Right lobe of liver (tissue), 6 donors: ENCODE results near the gene RTL3. TPM values are rescaled to one million over a fixed set of nuclear protein-coding genes. Genes with fewer than 3 reads are reported as not detected.

Experiments
- ATAC-seq, 4 donors: fragments of 200-7000 bp; cut with Tn5 transposase; one replicate each; pipeline ENCODE4 v1.9.1; 2020; ENCODE audit warnings: mild to moderate bottlenecking in 4 of 4, moderate library complexity in 4 of 4
- DNase-seq, 3 donors: peaks; one replicate each; pipeline ENCODE4 v3.0.0-alpha.2; 2020
- H3K27ac ChIP-seq, 3 donors: fragments of 200-600 bp; one replicate each; pipeline ENCODE4 v1.8.0; 2022
- H3K27me3 ChIP-seq, 2 donors: fragments of 200-600 bp; one replicate each; pipeline ENCODE4 v1.8.0; 2022
- H3K36me3 ChIP-seq, 4 donors: fragments of 200-600 bp; sonication (generic) in 1 of 4; one replicate each; pipeline versions ENCODE4 v1.5.1 to v1.8.0; 2017 to 2022; ENCODE audit warnings: control low read depth in 1 of 4
- H3K4me1 ChIP-seq, 4 donors: fragments of 200-600 bp; sonication (generic) in 1 of 4; one replicate each; pipeline versions ENCODE4 v1.5.1 to v1.8.0; 2017 to 2022; ENCODE audit warnings: control low read depth in 1 of 4
- H3K4me3 ChIP-seq, 3 donors: fragments of 200-600 bp; one replicate each; pipeline ENCODE4 v1.8.0; 2022
- H3K9me3 ChIP-seq, 4 donors: fragments of 200-600 bp; sonication (generic) in 1 of 4; one replicate each; pipeline versions ENCODE4 v1.5.1 to v1.8.0; 2017 to 2022; ENCODE audit warnings: control low read depth in 1 of 4
- CTCF ChIP-seq, 4 donors: fragments of 200-600 bp in 3 of 4; fragments of 450-650 bp in 1 of 4; IDR thresholded peaks; one replicate each; pipeline versions ENCODE4 v1.5.1 to v1.8.0; 2016 to 2022; ENCODE audit warnings: antibody characterized with exemption in 4 of 4, mild to moderate bottlenecking in 2 of 4
- POLR2A ChIP-seq: fragments of 450-650 bp; IDR thresholded peaks from one replicate; pipeline ENCODE4 v1.6.1; 2017; ENCODE audit warnings: antibody characterized with exemption, mild to moderate bottlenecking
- WGBS: methylation state at CpG from one replicate; pipeline ENCODE4 v1.1.6; 2018; ENCODE audit warnings: low coverage, low lambda C conversion rate; ENCODE audit not compliant: insufficient coverage; ENCODE audit errors: missing lambda C conversion rate; 5-methylcytosine and 5-hydroxymethylcytosine counted together
- intact Hi-C, 2 donors: fragments of 100-400 bp; cut with DNase I; formaldehyde crosslinking; loops; one replicate each; pipeline versions ENCODE4 v1.11.2 to v1.14.1; 2022
- long read RNA-seq: library from polyadenylated mRNA; unstranded; transcript quantifications from one replicate; pipeline ENCODE4 v2.0.0, GENCODE V29; 2019
- total RNA-seq, 6 experiments: library from RNA; depleted of rRNA in 2 of 6; stranded (reverse); fragments of >200 nt in 2 of 6; fragmentation: NEBNext Ultra II Directional in 3 of 6; extraction: Animal tissue kit (Norgen Biotek cat#: 25700) in 3 of 6; gene quantifications; one replicate each; pipeline versions ENCODE4 v1.1.0 to v1.2.4, GENCODE V29; 2016 to 2023
- donor health status: DM: no; HTN: yes; CAD: no.
- donor health status: DM: no; HTN: no; CAD: no.
- donor health status: DM: no; HTN: no; CAD: no.
- donor health status: DM: no; HTN: yes; CAD: no.
- donor health status: DM: no; HTN: yes; CAD: no.

Gene RTL3
- not detected for total RNA-seq
- long read RNA-seq, result 0 reads

DNA sequence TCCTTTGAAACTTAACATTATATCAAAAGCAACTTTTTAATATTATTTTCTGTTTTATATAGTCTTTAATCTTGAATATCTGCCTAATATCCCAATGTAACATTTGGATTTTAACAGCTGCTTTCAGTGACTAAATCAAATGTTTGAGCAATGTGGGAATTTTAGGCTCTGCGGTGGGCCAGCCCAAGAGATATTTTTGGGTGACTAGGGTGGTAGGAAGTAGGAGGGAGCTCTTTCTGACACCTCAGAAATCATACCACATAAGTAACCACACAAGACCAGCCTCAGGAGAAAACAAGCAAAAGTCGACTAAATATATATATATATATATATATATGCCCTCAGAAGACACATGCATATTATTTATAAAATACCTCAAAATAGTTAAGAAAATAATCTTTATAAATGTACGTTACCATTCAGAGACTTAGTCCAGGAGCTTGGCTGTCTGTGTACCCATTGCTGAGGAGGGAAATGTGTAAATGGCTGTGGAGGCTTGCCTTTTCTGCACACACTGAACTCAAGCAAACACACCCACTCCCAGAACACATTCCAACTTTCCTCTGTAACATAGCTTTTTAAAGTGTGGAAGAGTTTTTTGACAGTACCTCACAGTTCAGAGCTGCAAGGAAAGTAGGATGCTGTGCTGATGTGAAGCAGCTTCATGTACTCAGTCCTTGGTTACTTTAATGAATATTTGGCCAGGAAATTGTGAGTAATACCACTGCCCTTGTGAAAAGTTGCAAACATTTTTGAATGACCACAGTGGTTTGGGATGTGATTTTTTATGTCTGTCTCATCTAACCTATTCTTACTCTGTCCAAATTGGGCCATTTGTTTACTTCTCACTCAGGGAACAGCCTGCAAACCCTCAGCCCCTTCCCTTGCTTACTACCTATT, at the start of gene RTL3:
TSS of gene RTL3 (minus strand) at position 484 of the 900 bp plus-strand sequence. CDS start 908 bp downstream, outside the sequence.
- H3K27ac ChIP-seq, result no peak within 1 kb of the TSS
- ATAC-seq, result no peak
- 46% methylated on average over 3 of the region's 3 CpGs for WGBS

DNA sequence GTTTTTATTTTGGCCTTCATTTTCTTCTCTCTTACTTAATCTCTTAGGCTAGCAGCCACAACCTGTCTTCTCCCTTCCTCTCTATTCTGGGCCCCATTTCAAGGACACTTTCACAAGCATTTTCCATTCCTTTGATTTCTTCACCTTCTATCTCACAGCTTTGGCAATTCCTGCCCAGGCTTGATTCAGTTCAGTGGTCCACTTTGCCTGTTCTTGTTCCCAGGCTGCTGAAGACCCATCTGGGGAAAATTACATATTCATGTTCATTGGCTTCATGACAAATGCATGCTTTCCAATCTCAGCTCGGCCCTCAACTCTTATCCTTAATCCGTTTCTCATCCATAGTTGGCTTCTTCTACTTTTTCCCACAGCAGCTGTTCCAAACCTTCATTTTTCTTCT, 49.7 kb upstream of the RTL3 start:
- 48% methylated on average over 2 of the region's 2 CpGs for WGBS
- TF ChIP-seq POLR2A, result no peak
- TF ChIP-seq CTCF (IDR thresholded peaks at IDR 0.05), result no peak
- Histone ChIP-seq H3K4me3 (no peak overlapping the region), H3K27me3 (no peaks in the 10 kb centered on the region), H3K27ac (no peak overlapping the region), H3K9me3 (no peaks in the 10 kb centered on the region), H3K36me3 (no peaks in the 10 kb centered on the region), H3K4me1 (no peaks in the 10 kb centered on the region)
- intact Hi-C loops, result no loop called here
- ATAC-seq, result no peak
- DNase-seq, result no peak

More for the DNA sequence above, at the start of gene RTL3:
- TF ChIP-seq CTCF (IDR thresholded peaks at IDR 0.05), result no peak
- TF ChIP-seq POLR2A, result no peak
- DNase-seq, result no peak
- no peaks in the 10 kb centered on the region for H3K9me3 ChIP-seq
- peaks cover 0 to 4% of the 10 kb centered on the region in 2 donors for H3K27me3 ChIP-seq
- H3K4me3 ChIP-seq, result no peak within 1 kb of the TSS
- no peaks in the 10 kb centered on the region for H3K36me3 ChIP-seq
- H3K4me1 ChIP-seq, result no peaks in the 10 kb centered on the region
- intact Hi-C loops, result no loop called here

DNA sequence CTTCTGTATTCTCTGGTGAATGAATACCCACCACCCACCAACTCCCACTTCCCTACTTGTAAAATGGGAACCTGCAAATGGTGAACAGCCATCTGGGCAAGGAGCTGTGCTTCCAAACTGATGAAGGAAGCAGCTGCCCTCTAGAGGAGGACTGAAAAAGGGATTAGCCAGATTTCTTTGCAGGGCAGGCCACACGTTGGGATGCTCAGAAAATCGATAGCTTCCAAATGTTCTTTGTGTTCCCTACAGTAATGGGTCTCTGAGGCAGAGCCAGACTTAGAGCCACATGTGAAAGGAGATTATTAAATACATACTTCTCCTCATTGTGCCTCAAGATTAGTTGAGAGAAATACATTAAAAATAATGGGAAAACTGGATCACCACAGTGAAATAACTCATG, 49.1 kb upstream of the RTL3 start:
- WGBS, result 23% methylated on average over 2 of the region's 2 CpGs
- Histone ChIP-seq H3K27me3 (no peaks in the 10 kb centered on the region), H3K9me3 (no peaks in the 10 kb centered on the region), H3K27ac (no peak overlapping the region), H3K4me1 (no peaks in the 10 kb centered on the region), H3K4me3 (no peak overlapping the region), H3K36me3 (no peaks in the 10 kb centered on the region)
- ATAC-seq, result peak; percentile 55 to 82 (median 80)
- intact Hi-C loops, result no loop called here
- peak in 1 of 3 donors; percentile 24 for DNase-seq
- TF ChIP-seq POLR2A (no peak), CTCF (IDR thresholded peaks at IDR 0.05) (peak; percentile 44 to 64 (median 49))

DNA sequence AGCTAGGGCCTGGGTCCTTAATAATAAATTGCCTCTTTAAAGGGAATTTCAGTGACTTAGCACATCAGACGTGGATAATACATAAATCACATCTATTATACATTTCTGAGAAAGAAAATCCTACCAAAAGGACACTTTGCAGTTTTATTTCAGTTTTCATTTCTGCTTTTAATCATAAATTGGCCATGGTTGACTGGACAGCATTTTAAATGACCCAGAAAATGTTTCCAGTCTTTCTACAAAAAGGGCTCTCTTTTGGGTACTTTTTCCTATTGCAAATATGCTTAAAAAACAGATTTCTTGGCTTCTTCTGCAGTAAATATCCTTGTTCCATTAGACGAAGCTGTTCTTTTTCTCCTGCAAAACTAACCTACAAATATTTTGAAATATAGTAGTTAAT, 46.9 kb upstream of the RTL3 start:
- no peak for DNase-seq
- TF ChIP-seq POLR2A (no peak), CTCF (IDR thresholded peaks at IDR 0.05) (no peak)
- Histone ChIP-seq H3K27ac (no peak overlapping the region), H3K27me3 (peaks cover 0 to 5% of the 10 kb centered on the region in 2 donors), H3K4me1 (no peaks in the 10 kb centered on the region), H3K9me3 (no peaks in the 10 kb centered on the region), H3K4me3 (no peak overlapping the region), H3K36me3 (no peaks in the 10 kb centered on the region)
- WGBS, result 14% methylated on average over 2 of the region's 2 CpGs
- ATAC-seq, result no peak
- intact Hi-C loops, result no loop called here
